GM12891 (cell line): ENCODE measurements around the gene ACOT9.

Experiments
- PAX5 ChIP-seq: IDR thresholded peaks from 2 replicates; pipeline ENCODE4 v1.6.1; 2011; ENCODE audit warnings: low read length, moderate library complexity, mild to moderate bottlenecking; ENCODE audit not compliant: insufficient read depth, severe bottlenecking
- POLR2A ChIP-seq: IDR thresholded peaks from 2 replicates; pipeline ENCODE4 v1.6.1; 2011; ENCODE audit warnings: low read depth, low read length, control low read depth
- POLR2AphosphoS5 ChIP-seq: IDR thresholded peaks from 2 replicates; pipeline ENCODE4 v1.6.1; 2011; ENCODE audit warnings: low read depth, low read length, control low read depth
- POU2F2 ChIP-seq: IDR thresholded peaks from 2 replicates; pipeline ENCODE4 v1.6.1; 2011; ENCODE audit warnings: low read depth, mild to moderate bottlenecking, control low read depth, low read length, moderate library complexity
- TAF1 ChIP-seq: IDR thresholded peaks from 2 replicates; pipeline ENCODE4 v1.6.1; 2011; ENCODE audit warnings: low read depth, low read length, control low read depth

DNA sequence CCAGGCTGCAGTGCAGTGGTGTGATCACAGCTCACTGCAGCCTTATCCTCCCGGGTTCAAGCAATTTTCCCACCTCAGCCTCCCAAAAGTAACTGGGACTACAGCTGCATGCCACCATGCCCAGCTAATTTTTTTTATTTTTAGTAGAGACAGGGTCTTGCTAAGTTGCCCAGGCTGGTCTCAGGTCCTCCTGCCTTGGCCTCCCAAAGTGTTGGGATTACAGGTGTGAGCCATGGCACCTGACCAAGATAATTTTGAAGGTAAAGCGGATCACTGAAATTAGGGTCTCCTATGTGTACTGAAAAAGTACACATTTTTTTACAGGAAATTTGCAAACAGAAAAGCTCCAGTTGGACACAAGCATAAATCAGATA lies 44.7 kb upstream of the ACOT9 start:
- TF ChIP-seq POLR2A (no peak), POLR2AphosphoS5 (no peak), TAF1 (no peak), POU2F2 (no peak), PAX5 (no peak)
